DMS79 (cell line): Measurements from ENCODE around the gene SRM.
A peak's percentile ranks its signal among the peaks of the same experiment; 100 is the strongest.
"Not testable (repeated sequence)": the region's sequence is repeated elsewhere in the genome, so short reads cannot be mapped to it uniquely, and the experiment has no call there.

Experiments
- DNase-seq: peaks from one replicate; lab custom pipeline; 2025; lab: John Stamatoyannopoulos, UW

The SRM gene

GRCh38 chr1:11059968-11060830, at the start of gene SRM:
TSS of gene SRM (minus strand) at chr1:11060018. CDS start at chr1:11059943, 75 bp downstream.
- peak; percentile 69 for DNase-seq

DNA sequence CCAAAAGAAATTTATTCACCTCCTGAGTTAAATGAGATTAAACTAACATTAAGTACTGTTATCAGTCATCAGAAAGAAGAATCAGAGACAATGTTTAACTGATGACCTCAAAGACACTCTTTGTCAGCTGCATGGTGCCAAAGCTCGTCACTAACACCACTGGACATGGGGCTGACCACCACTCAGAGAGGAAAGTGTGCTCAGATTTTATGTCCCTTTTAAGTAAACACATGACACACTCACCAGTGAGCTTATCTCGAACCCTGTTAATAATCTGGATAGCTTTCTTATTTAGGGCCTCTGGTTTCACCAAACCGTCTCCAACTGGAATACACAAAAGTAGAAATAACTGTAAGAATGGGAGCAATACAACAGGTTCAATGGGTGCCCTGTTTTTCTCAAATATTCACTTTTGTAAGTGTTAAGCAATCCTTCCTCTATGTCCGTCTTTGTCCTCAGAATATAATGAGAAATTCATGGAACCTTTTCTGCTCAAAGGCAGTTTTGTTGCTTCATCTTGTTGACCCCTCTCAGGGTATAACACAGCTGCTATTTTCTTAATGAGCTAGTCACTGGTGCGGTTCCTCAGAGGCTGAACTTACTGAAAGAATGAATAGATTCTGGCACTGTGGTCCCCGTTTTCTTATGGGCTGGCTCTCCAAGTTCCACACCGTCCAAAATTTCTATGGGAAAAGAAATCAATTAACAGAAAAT, 49.4 kb upstream of the SRM start:
- no peak for DNase-seq

DNA sequence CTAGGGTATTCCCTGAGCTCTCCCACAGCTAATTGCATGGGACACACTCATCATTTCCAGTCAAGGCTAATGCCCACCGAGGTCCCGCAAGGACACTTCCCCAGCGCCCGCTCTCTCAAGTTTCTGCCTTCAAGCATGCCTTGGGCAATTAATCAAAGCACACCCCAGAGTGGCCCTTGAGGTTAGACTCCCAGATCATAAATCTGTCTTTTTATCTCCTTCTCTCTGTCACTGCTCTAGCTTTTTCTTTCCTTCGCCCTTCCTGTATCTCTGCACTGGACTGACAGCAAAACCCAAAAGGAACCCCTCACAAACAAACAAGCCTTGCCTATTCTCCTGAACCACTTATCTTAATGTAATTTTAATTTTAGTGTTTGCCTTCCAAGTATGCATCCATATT, 47.8 kb upstream of the SRM start:
- no peak for DNase-seq

- DNase-seq = no peak
Measured at GRCh38 chr1:11105586-11105985, 45.8 kb upstream of the SRM start.

GRCh38 chr1:11101347-11101746, 41.5 kb upstream of the SRM start:
- DNase-seq = no peak

DNA sequence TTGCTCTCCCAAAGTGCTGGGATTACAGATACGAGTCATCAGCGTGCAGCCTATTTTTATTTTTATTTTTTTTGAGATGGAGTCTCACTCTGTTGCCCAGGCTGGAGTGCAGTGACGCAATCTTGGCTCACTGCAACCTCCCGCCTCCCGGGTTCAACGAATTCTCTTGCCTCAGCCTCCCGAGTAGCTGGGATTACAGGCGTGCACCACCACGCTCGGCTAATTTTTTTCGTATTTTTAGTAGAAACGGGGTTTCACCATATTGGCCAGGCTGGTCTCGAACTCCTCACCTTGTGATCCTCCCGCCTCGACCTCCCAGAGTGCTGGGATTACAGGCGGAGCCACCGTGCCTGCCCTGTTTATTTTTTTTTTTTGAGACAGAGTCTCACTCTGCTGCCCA, 41.0 kb upstream of the SRM start:
- not testable (repeated sequence) for DNase-seq

GRCh38 chr1:11100149-11100493, 40.3 kb upstream of the SRM start:
- no peak for DNase-seq

- DNase-seq = peak; percentile 86
Measured at GRCh38 chr1:11099310-11100148, 39.7 kb upstream of the SRM start, which contains the start of gene EXOSC10. TSS of gene EXOSC10 (minus strand) at chr1:11099869. CDS start at chr1:11099831, 38 bp downstream.

GRCh38 chr1:11098931-11099309, 39.1 kb upstream of the SRM start:
- DNase-seq = no peak

DNA sequence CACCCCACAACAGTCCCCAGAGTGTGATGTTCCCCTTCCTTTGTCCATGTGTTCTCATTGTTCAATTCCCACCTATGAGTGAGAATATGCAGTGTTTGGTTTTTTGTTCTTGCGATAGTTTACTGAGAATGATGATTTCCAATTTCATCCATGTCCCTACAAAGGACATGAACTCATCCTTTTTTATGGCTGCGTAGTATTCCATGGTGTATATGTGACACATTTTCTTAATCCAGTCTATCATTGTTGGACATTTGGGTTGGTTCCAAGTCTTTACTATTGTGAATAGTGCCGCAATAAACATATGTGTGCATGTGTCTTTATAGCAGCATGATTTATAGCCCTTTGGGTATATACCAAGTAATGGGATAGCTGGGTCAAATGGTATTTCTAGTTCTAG, 24.0 kb upstream of the SRM start:
- not testable (repeated sequence) for DNase-seq

GRCh38 chr1:11080931-11081330, 21.1 kb upstream of the SRM start:
- no peak for DNase-seq

DNA sequence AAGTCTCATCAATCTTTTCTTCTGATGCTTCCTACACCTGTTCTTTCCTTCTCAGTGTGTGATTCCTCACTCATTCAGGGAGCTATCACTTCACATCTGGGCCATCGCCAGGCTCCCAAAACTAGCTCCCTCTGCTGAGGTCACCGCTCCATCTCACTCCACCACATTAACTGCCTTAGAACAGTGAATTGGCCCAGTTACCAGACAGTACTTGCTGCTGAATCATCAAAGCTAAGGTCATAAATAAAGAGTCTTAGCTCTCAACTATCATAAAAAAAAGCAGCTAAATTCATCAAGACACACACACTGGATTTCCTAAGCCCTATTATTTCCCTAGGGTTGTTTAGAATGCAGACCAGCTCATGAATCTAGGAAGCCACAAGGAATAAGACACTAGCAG, 18.8 kb upstream of the SRM start:
- DNase-seq = no peak

DNA sequence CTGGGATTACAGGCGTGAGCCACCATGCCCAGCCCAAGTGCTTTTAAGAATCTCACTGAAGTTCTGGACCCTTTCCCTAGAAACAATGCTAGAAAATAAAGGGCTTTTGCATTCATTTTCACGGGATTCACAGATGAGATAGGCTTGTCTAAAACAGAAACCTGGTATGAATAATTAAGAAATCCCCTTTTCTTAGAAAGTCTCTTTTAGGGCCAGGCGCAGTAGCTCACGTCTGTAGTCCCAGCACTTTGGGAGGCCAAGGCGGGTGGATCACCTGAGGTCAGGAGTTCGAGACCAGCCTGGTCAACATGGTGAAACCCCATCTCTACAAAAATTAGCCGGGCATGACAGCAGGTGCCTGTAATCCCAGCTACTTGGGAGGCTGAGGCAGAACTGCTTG, 13.6 kb upstream of the SRM start:
- not testable (repeated sequence) for DNase-seq

GRCh38 chr1:11072216-11072917, 12.5 kb upstream of the SRM start:
- peak; percentile 91 for DNase-seq

GRCh38 chr1:11071463-11072215, 11.8 kb upstream of the SRM start:
- DNase-seq = peak; percentile 98

GRCh38 chr1:11070876-11071275, 11.1 kb upstream of the SRM start:
- DNase-seq = no peak

- no peak for DNase-seq
Measured at GRCh38 chr1:11068600-11069473, 9.0 kb upstream of the SRM start.

DNA sequence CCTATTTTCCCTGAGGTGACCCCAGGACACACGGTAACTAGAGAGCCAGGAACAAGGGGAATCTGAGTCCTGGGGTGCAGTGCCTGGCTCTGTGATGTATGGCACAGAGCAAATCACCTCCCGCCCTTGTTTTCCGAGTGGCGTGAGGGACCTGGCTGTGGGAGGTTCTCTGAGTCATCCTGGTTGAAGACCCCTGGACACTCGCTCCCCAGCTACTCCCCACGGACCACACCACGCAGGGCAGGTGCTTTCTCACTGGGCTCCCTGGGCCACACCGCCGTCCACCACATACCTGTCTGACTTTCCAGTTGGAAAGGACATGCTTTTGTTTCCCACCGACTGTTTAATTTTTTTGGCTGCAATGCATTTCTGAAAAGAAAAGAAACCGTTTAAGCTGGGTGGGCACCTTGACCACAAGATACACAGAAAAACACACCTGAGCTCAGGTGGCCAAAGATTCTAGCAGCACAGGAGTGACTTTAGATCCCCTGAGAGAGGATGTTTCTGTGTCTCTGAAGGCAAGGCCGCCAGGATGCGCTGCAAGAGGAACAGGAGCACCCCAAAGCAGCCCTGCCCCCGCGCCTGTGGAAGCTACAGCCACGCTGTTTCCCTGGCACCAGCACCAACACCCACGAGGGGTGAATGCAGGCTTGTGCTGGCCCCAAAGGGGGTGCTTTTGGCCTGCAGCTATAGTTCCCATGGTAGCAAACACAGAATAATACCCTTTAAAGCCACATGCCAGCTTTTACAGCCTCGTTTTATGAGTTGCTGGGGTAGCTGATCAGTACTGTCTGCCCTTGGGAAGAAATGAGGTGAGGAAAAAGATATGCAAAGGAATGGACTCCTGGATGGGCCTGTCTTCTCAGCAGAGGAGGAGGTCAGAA, 8.1 kb upstream of the SRM start:
- no peak for DNase-seq

DNA sequence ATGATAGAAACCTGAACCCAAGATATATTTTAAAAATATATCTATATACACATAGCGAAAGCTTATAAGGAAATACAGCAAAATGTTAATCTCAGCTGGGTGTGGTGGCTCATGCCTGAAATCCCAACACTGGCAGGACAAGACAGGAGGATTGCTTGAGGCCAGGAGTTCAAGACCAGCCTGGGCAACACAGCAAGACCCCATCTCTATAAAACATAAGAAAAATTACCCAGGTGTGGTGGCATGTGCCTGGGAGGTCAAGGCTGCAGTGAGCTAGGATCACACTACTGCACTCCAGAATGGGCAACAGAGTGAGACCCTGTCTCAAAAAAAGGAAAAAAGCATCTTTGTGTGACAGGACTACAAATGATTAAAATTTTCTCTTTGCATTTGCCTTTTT, 6.0 kb upstream of the SRM start:
- DNase-seq = no peak
